HCT116 (cell line): ENCODE measurements around the gene CDC42EP4. TPM values are rescaled to one million over a fixed set of nuclear protein-coding genes. Genes with fewer than 3 reads are reported as not detected.

ENCODE experiments used
- ATAC-seq: fragments of 200-7000 bp; cut with Tn5 transposase; 2 replicates; pipeline ENCODE4 v1.9.1; 2020; ENCODE audit warnings: mild to moderate bottlenecking, moderate library complexity
- BruUV-seq: library from RNA; stranded (reverse); fragments of 400-500 nt; replicated peaks from 2 replicates; lab custom pipeline; 2021; lab: Mats Ljungman, UMichigan
- CTCF ChIA-PET: fragments of 300-600 bp; sonication (Branson Sonifier 250); formaldehyde crosslinking; loops from one replicate; lab custom pipeline; 2021; ENCODE audit warnings: antibody characterized with exemption; lab: Charles Lee
- POLR2A ChIA-PET: fragments of 300-600, 350-600 bp; sonication (Branson Sonifier 250); formaldehyde crosslinking; loops from one replicate; lab custom pipeline; 2021; ENCODE audit warnings: antibody characterized with exemption; lab: Charles Lee
- RAD21 ChIA-PET, 2 experiments: fragments of 300-600 bp; sonication (Branson Sonifier 250); formaldehyde crosslinking; loops; one replicate each; lab custom pipeline; 2023; ENCODE audit warnings: low total read pairs in 2 of 2; ENCODE audit not compliant: uncharacterized antibody in 2 of 2, unreplicated experiment in 2 of 2, low non-redundant PET in 1 of 2; lab: Charles Lee
- DNase-seq: peaks from one replicate; pipeline ENCODE4 v3.0.0-alpha.2; 2010; ENCODE audit warnings: low read depth, low spot score
- H2AFZ ChIP-seq: fragments of 200-600 bp; shearing (Covaris generic), sonication (generic); 2 replicates; pipeline ENCODE4 v1.6.1; 2017; ENCODE audit warnings: low read depth, mixed run types, mixed read lengths, antibody characterized with exemption, low read length; ENCODE audit not compliant: poor library complexity, severe bottlenecking
- H3K27ac ChIP-seq: 2 replicates; pipeline ENCODE4 v1.5.1; 2012; ENCODE audit warnings: low read depth, low read length
- H3K27me3 ChIP-seq: fragments of 200-600 bp; sonication (generic); 2 replicates; pipeline ENCODE4 v1.6.1; 2016; ENCODE audit warnings: mixed run types, low read length, mixed read lengths; ENCODE audit not compliant: insufficient read depth
- H3K36me3 ChIP-seq, 2 experiments: fragments of 200-500 bp in 1 of 2; fragments of 200-600 bp in 1 of 2; sonication (Bioruptor generic) in 1 of 2; sonication (generic) in 1 of 2; 2 replicates each; pipeline versions ENCODE4 v1.5.1 to v1.6.1; 2014 to 2016; ENCODE audit warnings: low read length in 2 of 2, inconsistent platforms in 1 of 2, mixed read lengths in 1 of 2, mixed run types in 1 of 2; ENCODE audit not compliant: insufficient read depth in 2 of 2, control insufficient read depth in 1 of 2
- H3K4me1 ChIP-seq, 2 experiments: fragments of 200-600 bp in 1 of 2; sonication (generic) in 1 of 2; 2 replicates each; pipeline versions ENCODE4 v1.5.1 to v1.6.1; 2012 to 2017; ENCODE audit warnings: low read length in 2 of 2, inconsistent platforms in 1 of 2, mild to moderate bottlenecking in 1 of 2, mixed read lengths in 1 of 2, mixed run types in 1 of 2, moderate library complexity in 1 of 2; ENCODE audit not compliant: insufficient read depth in 2 of 2, control insufficient read depth in 1 of 2
- H3K4me2 ChIP-seq: fragments of 200-600 bp; sonication (generic); 2 replicates; pipeline ENCODE4 v1.6.1; 2017; ENCODE audit warnings: mixed run types, low read length, mixed read lengths
- H3K4me3 ChIP-seq, 2 experiments: fragments of 200-600 bp in 1 of 2; sonication (generic) in 1 of 2; replicated peaks in 1 of 2; 2 replicates each; pipeline ENCODE4 v1.5.1; 2011 to 2016; ENCODE audit warnings: low read length in 2 of 2, control low read depth in 1 of 2, low read depth in 1 of 2, mild to moderate bottlenecking in 1 of 2, mixed read lengths in 1 of 2, mixed run types in 1 of 2
- H3K79me2 ChIP-seq: fragments of 200-600 bp; sonication (generic); 2 replicates; pipeline ENCODE4 v1.6.1; 2017; ENCODE audit warnings: mild to moderate bottlenecking, mixed run types, low read length, moderate library complexity, mixed read lengths; ENCODE audit not compliant: insufficient read depth
- H3K9ac ChIP-seq: fragments of 200-600 bp; sonication (generic); 2 replicates; pipeline ENCODE4 v1.6.1; 2016; ENCODE audit warnings: low read length, mixed read lengths
- H3K9me2 ChIP-seq: fragments of 200-600 bp; sonication (generic), shearing (Covaris generic); 2 replicates; pipeline ENCODE4 v1.6.1; 2017; ENCODE audit warnings: mixed run types, mild to moderate bottlenecking, moderate library complexity; ENCODE audit not compliant: insufficient read depth
- H3K9me3 ChIP-seq, 2 experiments: fragments of 200-500 bp in 1 of 2; fragments of 200-600 bp in 1 of 2; sonication (Bioruptor generic) in 1 of 2; sonication (generic) in 1 of 2; 2 replicates each; pipeline ENCODE4 v1.6.1; 2014 to 2017; ENCODE audit warnings: low read length in 2 of 2, mixed read lengths in 2 of 2, inconsistent platforms in 1 of 2, low read depth in 1 of 2, mild to moderate bottlenecking in 1 of 2, mixed run types in 1 of 2, moderate library complexity in 1 of 2; ENCODE audit not compliant: control insufficient read depth in 1 of 2, insufficient read depth in 1 of 2
- H4K20me1 ChIP-seq: fragments of 200-600 bp; sonication (generic), shearing (Covaris generic); 2 replicates; pipeline ENCODE4 v1.6.1; 2017; ENCODE audit warnings: mixed run types, mild to moderate bottlenecking, moderate library complexity; ENCODE audit not compliant: insufficient read depth
- CBX3 ChIP-seq: IDR thresholded peaks from 2 replicates; pipeline ENCODE4 v1.6.1; 2012; ENCODE audit warnings: low read depth
- CEBPB ChIP-seq: IDR thresholded peaks from 2 replicates; pipeline ENCODE4 v1.6.1; 2012; ENCODE audit warnings: low read depth
- ELF1 ChIP-seq: IDR thresholded peaks from 2 replicates; pipeline ENCODE4 v1.6.1; 2012; ENCODE audit warnings: low read depth, borderline replicate concordance
- EZH2phosphoT487 ChIP-seq: fragments of 200-600 bp; IDR thresholded peaks from 2 replicates; pipeline ENCODE4 v1.6.1; 2018; ENCODE audit warnings: antibody characterized with exemption, borderline replicate concordance
- FOSL1 ChIP-seq: IDR thresholded peaks from 2 replicates; pipeline ENCODE4 v1.6.1; 2012; ENCODE audit warnings: low read depth
- POLR2A ChIP-seq: IDR thresholded peaks from 2 replicates; pipeline ENCODE4 v1.7.0; 2011; ENCODE audit warnings: borderline replicate concordance; ENCODE audit not compliant: insufficient read depth, insufficient read length; ENCODE audit errors: extremely low read depth
- ZFX ChIP-seq: fragments of 450-650 bp; IDR thresholded peaks from 2 replicates; pipeline ENCODE4 v1.6.1; 2017
- ZNF274 ChIP-seq: fragments of 200-500 bp; sonication (Bioruptor generic); IDR thresholded peaks from 2 replicates; pipeline ENCODE4 v1.6.1; 2014; ENCODE audit warnings: mild to moderate bottlenecking, low read depth, low read length, inconsistent platforms
- intact Hi-C: fragments of 100-400 bp; cut with micrococcal nuclease; formaldehyde crosslinking; loops from 2 replicates; pipeline ENCODE4 v1.10.0; 2022
- total RNA-seq: library from RNA; stranded (reverse); gene quantifications from one replicate; pipeline ENCODE4 v1.2.1, GENCODE V29; 2021; ENCODE audit not compliant: unreplicated experiment

CDC42EP4 gene
- total RNA-seq, 1 experiment from 2014 or later, result 54.9 TPM

GRCh38 chr17:73331060-73331459 lies 19.3 kb upstream of the CDC42EP4 start:
- no peaks in the 10 kb centered on the region for H3K79me2 ChIP-seq
- no peak overlapping the region for H3K4me3 ChIP-seq
- no peak overlapping the region for H3K27ac ChIP-seq
- no peaks in the 10 kb centered on the region for H3K9me2 ChIP-seq
- H3K9me3 ChIP-seq, result no peaks in the 10 kb centered on the region
- RAD21 ChIA-PET, result no interaction called here
- H3K9ac ChIP-seq, result no peak overlapping the region
- no peaks in the 10 kb centered on the region for H3K27me3 ChIP-seq
- CTCF ChIA-PET, result no interaction called here
- BruUV-seq, result no TSS peak
- DNase-seq (no peak), ATAC-seq (no peak)
- no peak overlapping the region for H3K4me2 ChIP-seq
- peaks cover 0 to 4% of the 10 kb centered on the region in 2 experiments; a peak in 1 of 4 replicates for H3K4me1 ChIP-seq
- POLR2A ChIA-PET, result no interaction called here
- H3K36me3 ChIP-seq, result no peaks in the 10 kb centered on the region
- intact Hi-C loops, result no loop called here
- TF ChIP-seq ELF1 (no peak), EZH2phosphoT487 (no peak)
- H2AFZ ChIP-seq, result no peak overlapping the region
- H4K20me1 ChIP-seq, result no peaks in the 10 kb centered on the region

GRCh38 chr17:73327676-73328075 lies 15.9 kb upstream of the CDC42EP4 start:
- H3K36me3 ChIP-seq, result no peaks in the 10 kb centered on the region
- no peak for TF ChIP-seq CBX3
- TF ChIP-seq POLR2A, result no peak
- TF ChIP-seq ELF1, result no peak
- no peak for TF ChIP-seq ZNF274
- TF ChIP-seq FOSL1, result no peak
- TF ChIP-seq ZFX, result no peak
- no peak for TF ChIP-seq CEBPB
- TF ChIP-seq, all 23 proteins: peak for 0
- Histone ChIP-seq H3K27ac (no peak overlapping the region), H3K9me3 (no peaks in the 10 kb centered on the region), H3K4me2 (no peak overlapping the region), H3K27me3 (no peaks in the 10 kb centered on the region), H2AFZ (no peak overlapping the region), H3K79me2 (no peaks in the 10 kb centered on the region), H4K20me1 (no peaks in the 10 kb centered on the region), H3K9me2 (no peaks in the 10 kb centered on the region), H3K4me3 (no peak overlapping the region), H3K4me1 (no peaks in the 10 kb centered on the region), H3K9ac (no peak overlapping the region)
- ChIA-PET RAD21 (no interaction called here), POLR2A (no interaction called here), CTCF (no interaction called here)
- DNase-seq (no peak), ATAC-seq (no peak)
- no TSS peak for BruUV-seq
- intact Hi-C loops, result no loop called here
